DLD1 (cell line): Measurements from ENCODE around the gene CYB5R4.
"Not testable (repeated sequence)": the region's sequence is repeated elsewhere in the genome, so short reads cannot be mapped to it uniquely, and the experiment has no call there.

Experiments used
- in situ Hi-C: cut with HindIII; loops from 2 replicates; pipeline ENCODE4 v1.10.0; 2017; ENCODE audit warnings: low sequenced_read_pairs

The CYB5R4 gene

DNA sequence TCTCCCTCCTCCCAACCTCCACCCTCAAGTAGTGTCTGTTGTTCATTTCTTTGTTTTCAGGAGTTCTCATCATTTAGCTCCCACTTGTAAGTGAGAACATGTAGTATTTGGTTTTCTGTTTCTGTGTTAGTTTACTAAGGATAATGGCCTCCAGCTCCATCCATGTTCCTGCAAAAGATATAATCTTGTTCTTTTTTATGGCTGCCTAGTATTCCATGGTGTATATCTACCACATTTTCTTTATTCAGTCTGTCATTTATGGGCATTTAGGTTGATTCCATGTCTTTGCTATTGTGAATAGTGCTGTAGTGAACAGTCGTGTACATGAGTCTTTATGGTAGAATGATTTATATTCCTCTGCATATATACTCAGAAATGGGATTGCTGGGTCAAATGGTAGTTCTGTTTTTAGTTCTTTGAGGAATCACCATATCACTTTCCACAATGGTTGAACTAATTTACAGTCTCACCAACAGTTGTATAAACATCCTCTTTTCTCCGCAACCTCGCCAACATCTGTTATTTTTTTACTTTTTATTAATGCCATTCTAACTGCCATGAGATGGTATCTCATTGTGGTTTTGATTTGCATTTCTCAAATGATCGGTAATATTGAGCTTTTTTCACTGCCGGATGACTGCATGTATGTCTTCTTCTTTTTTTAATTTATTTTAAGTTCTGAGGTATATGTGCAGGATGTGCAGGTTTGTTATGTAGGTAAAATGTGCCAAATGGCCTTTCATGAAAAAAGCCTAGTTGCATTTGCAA lies 48.3 kb downstream of the CYB5R4 start:
- in situ Hi-C loops, result not testable (repeated sequence)

DNA sequence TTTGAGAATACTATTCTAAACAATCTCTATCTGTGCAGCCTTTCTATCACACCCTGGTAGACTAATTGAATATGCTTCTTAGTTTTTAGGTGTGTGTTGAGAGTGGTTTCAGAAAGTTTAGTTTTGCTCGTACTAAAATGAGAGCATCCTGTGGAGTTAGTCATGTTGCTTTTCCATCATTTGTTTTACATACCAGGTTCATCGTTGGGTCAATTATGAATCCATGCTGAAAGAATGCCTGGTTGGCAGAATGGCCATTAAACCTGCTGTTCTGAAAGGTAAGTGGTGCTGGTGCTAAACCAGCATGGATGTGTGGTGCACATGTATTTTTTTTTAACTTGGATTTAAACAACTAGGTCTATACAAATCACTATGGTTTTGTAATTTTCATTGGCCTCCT lies 49.3 kb downstream of the CYB5R4 start:
- in situ Hi-C loops, result no loop called here

- in situ Hi-C loops, result no loop called here
Observed at GRCh38 chr6:83911278-83911677, 51.8 kb downstream of the CYB5R4 start.

- in situ Hi-C loops, result no loop called here
Observed at GRCh38 chr6:83914953-83915352, 55.5 kb downstream of the CYB5R4 start.

DNA sequence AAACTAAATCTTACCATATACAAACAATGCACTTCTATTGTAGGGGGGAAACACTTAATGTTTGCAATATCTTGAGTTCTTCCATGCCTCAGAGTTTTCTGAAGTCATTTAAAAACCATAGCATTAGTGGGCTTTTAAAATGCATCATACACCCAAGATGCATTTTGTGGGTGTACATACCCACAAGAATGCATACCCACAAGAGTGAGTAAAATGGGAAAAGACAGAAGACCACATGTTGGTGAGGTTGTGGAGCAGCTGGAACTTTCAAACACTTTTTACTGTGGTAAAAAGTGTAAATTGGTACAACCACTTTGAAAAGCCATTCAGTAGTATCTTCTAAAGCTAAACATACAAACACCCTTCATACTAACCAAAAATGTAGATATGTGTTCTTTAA lies 57.5 kb downstream of the CYB5R4 start:
- in situ Hi-C loops, result no loop called here

- in situ Hi-C loops, result no loop called here
Observed at GRCh38 chr6:83920017-83920416, 60.5 kb downstream of the CYB5R4 start.

- in situ Hi-C loops, result no loop called here
Observed at GRCh38 chr6:83921315-83921714, 61.8 kb downstream of the CYB5R4 start.

DNA sequence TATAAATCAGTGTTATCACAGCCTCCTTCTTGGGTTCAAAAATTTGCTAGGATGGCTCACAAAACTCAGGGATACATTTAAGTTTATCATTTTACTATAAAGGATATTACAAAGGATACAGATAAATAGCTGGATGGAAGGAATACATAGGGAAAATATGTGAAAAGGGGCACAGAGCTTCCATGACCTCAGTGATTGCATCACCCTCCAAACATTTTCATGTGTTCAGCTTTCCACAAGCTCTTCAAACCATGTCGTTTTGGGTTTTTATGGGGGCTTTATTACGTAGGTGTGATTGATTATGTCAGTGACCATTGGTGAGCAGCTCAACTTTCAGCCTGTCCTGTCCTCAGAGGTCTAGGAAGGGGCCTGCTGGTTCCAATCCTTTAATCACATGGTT lies 68.0 kb downstream of the CYB5R4 start:
- in situ Hi-C loops, result no loop called here

DNA sequence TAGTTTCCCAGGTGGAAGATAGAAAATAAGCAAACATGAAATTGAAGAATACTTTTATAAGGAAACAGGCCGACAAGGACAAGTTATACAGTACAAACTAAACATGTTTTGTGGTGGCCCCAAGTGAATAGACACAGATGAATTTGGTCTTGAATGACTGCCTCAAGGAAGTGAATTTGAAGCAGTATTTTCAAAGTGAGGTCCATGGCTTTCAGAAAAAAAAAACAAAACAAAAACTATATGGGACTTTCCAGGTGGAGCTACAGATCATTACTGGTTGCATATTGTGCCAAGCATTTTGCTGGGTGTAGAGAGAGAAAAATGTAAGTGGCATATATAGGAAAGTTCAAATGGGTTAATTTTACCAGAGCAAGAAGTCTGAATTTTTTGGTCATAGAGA lies 68.8 kb downstream of the CYB5R4 start:
- in situ Hi-C loops, result no loop called here

DNA sequence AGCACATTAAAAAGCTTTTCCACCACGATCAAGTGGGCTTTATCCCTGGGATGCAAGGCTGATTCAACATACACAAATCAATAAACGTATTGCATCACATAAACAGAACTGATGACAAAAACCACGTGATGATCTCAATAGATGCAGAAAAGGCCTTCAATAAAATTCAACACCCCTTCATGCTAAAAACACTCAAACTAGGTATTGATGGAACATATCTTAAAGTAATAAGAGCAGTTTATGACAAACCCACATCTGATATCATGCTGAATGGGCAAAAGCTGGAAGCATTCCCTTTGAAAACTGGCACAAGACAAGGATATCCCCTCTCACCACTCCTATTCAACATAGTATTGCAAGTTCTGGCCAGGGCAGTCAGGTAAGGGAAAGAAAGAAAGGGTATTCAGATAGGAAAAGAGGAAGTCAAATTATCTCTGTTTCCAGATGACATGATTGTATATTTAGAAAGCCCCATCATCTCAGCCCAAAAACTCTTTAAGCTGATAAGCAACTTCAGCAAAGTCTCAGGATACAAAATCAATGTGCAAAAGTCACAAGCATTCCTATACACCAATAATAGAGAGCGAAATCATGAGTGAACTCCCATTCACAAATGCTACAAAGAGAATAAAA lies 86.8 kb downstream of the CYB5R4 start:
- in situ Hi-C loops, result not testable (repeated sequence)

- in situ Hi-C loops, result not testable (repeated sequence)
Observed at GRCh38 chr6:83947983-83948382, 88.5 kb downstream of the CYB5R4 start.

DNA sequence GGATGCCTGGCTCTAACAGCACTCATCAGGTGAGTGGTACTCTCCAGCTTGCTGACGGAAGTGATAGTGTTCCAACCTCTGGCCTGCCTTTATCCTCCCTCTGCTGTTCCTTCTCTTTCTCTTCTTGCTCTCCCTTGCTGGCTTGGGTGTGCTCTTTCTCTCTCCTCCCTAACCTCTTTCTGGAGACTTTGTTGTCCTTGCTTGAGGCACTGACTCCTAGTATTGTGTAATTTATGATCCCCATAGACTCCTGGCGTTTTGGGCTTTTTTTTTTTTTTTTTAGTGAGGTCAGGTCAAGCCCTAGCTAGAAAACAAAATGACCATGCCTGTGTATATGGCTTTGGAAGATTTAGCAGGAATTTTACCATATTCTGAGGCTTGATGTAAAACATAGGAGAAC lies 89.4 kb downstream of the CYB5R4 start:
- in situ Hi-C loops, result no loop called here

- in situ Hi-C loops, result not testable (repeated sequence)
Observed at GRCh38 chr6:83951423-83951822, 91.9 kb downstream of the CYB5R4 start.

GRCh38 chr6:83952830-83953229 lies 93.3 kb downstream of the CYB5R4 start:
- in situ Hi-C loops, result no loop called here

DNA sequence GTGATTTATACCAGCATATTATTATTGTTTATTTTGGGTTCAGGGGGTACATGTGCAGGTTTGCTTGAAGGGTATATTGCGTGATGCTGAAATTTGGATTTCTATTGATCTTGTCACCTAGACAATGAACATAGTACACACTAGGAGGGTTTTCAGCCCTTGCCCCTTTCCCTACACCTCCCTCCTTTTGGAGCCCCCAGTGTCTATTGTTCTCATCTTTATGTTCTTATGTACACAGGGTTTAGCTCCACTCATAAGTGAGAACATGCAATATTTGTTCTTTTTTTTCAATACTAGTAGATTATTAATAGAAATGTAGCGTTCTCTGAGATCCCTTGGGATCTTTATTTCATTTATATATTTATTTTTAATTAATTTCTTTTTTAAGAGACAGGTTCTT lies 94.9 kb downstream of the CYB5R4 start:
- in situ Hi-C loops, result no loop called here

DNA sequence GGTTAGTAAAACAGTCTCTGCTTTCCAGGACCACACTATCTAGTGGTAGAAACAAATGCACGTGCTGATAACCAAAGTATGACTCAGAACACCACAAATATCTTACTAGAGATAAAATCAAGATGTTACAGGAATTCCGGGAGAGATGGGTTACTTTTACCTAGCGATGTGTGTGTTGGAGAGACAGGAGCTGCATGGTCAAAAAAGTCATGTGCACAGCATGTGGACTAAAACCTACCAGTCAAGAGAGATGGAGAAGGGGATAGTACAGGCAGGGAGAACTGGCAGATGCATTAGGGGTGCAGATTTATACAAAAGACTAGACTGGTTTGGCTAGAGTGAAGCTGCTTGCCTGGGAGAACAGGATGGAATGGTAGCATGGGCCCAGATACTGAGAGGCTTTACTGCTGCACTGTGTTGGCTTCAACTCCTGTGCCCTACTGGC lies 98.8 kb downstream of the CYB5R4 start:
- in situ Hi-C loops, result no loop called here

DNA sequence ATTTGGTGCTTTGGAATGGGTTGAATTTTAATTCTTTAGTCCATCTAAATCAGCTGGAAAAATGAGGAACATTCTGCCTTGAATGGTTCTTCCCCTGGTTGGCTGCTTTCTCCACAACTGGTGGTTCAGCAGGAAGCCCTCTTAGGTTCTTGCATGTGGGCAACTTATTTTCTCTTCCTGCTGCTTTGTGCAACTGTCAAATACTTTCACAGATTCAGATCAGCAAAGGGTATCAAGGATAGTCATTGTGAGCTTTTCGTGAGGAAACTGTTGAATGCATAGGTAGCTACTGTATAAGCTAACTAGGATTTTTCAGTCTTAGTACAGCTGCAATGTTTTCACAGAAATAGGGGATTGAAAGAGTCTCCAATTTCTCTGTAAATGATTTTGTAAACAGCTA lies 101.2 kb downstream of the CYB5R4 start:
- in situ Hi-C loops, result no loop called here

DNA sequence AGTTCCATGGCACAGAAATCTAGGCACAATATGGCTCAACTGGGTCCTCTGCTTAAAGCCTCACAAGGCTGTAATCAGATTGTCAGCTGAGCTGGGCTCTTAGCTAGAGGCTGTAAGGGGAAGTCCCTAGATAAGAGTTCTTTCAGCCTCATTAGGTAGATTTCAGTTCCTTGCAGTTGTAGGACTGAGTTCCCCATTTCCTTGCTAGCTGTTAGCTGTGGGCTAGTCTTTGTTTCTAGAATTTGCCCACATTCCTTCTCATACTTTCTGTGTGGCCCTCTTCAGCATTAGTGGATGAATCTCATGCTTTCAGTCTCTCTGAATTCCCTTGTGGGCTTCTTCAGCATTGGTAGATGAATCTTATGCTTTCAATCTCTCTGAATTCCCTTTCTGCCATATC lies 103.1 kb downstream of the CYB5R4 start:
- in situ Hi-C loops, result no loop called here

GRCh38 chr6:83966539-83966938 lies 107.0 kb downstream of the CYB5R4 start:
- in situ Hi-C loops, result no loop called here

- in situ Hi-C loops, result no loop called here
Observed at GRCh38 chr6:83970582-83970981, 111.1 kb downstream of the CYB5R4 start.

DNA sequence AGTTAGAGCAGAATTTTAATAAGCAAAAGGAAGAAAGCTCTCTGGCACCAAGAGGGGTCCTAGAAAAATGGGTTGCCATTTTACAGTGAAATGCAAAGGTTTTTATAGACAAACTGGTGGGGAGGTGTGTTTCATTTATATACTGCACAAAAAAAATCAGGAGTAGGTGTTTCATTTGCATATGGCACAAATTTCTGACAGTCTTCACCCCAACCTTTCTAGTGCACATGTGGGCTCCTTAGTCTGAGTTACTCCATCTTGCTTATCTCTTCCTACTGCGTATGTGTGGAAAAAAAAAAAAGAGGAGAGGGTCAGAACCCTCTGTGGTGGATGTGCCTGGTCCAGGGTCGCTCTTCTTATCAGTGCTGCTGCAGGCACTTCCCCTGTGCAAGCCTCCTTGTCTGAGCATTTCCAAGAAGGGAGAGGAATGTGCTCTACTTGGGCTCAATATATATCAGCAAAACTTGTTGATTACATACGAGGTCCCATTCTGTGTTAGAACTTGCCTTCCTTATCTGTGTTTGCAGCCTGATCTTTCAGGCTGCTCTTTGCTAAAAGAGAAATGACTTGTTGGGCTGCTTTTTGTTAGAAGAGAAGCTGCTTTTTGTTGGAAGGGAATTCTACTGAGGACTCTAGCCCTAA lies 115.0 kb downstream of the CYB5R4 start:
- in situ Hi-C loops, result no loop called here
